WERI-Rb-1 (cell line): ENCODE data around the gene BMPR1A.

Source experiments
- DNase-seq: peaks from one replicate; pipeline ENCODE4 v3.0.0-alpha.2; 2020
- H3K27ac ChIP-seq: fragments of 250-450 bp; sonication (Bioruptor Pico); 2 replicates; pipeline ENCODE4 v1.5.1; 2020; ENCODE audit warnings: mild to moderate bottlenecking, moderate library complexity
- H3K27me3 ChIP-seq: fragments of 250-450 bp; sonication (Bioruptor Pico); 2 replicates; pipeline ENCODE4 v1.5.1; 2021; ENCODE audit warnings: mild to moderate bottlenecking, low read depth, moderate library complexity; ENCODE audit not compliant: insufficient read depth, severe bottlenecking
- H3K36me3 ChIP-seq: fragments of 250-450 bp; sonication (Bioruptor Pico); 2 replicates; pipeline ENCODE4 v1.5.1; 2020; ENCODE audit warnings: mild to moderate bottlenecking, moderate library complexity
- H3K4me3 ChIP-seq: 2 replicates; pipeline ENCODE4 v1.5.1; 2011; ENCODE audit warnings: low read depth, mild to moderate bottlenecking, control low read depth, low read length
- H3K9me3 ChIP-seq: fragments of 250-450 bp; sonication (Bioruptor Pico); 2 replicates; pipeline ENCODE4 v1.5.1; 2021; ENCODE audit warnings: mild to moderate bottlenecking, moderate library complexity; ENCODE audit not compliant: severe bottlenecking
- TF ChIP-seq, protein P1 (sequence below): IDR thresholded peaks from 2 replicates; pipeline ENCODE4 v1.5.1; 2011; ENCODE audit warnings: low read depth, mild to moderate bottlenecking, control low read depth, inconsistent platforms, low read length

The BMPR1A gene

DNA sequence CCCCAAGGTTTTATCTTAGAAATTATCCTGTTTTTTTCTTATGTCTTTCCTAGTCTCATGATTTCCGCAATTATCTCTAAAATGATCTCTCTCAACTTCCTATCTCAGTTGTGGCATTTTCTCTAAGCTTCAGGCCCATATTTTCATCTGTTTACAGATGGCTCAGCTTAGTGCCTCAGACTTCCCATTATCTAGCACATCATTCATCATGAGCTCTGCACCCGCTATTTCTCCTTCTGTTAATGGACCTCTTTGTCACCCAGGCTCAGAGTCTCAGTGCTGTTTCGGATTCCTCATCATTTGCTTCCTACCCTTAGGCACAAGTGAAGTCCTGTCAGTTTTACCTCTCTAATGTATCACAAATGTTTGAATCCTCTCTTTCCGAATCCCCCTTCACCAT lies 84.1 kb downstream of the BMPR1A start:
- Histone ChIP-seq H3K27me3 (no peaks in the 10 kb centered on the region), H3K4me3 (no peak overlapping the region), H3K27ac (no peak overlapping the region), H3K9me3 (no peaks in the 10 kb centered on the region), H3K36me3 (peaks cover 42% of the 10 kb centered on the region)
- TF ChIP-seq, protein P1, sequence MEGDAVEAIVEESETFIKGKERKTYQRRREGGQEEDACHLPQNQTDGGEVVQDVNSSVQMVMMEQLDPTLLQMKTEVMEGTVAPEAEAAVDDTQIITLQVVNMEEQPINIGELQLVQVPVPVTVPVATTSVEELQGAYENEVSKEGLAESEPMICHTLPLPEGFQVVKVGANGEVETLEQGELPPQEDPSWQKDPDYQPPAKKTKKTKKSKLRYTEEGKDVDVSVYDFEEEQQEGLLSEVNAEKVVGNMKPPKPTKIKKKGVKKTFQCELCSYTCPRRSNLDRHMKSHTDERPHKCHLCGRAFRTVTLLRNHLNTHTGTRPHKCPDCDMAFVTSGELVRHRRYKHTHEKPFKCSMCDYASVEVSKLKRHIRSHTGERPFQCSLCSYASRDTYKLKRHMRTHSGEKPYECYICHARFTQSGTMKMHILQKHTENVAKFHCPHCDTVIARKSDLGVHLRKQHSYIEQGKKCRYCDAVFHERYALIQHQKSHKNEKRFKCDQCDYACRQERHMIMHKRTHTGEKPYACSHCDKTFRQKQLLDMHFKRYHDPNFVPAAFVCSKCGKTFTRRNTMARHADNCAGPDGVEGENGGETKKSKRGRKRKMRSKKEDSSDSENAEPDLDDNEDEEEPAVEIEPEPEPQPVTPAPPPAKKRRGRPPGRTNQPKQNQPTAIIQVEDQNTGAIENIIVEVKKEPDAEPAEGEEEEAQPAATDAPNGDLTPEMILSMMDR: no peak
- no peak for DNase-seq

DNA sequence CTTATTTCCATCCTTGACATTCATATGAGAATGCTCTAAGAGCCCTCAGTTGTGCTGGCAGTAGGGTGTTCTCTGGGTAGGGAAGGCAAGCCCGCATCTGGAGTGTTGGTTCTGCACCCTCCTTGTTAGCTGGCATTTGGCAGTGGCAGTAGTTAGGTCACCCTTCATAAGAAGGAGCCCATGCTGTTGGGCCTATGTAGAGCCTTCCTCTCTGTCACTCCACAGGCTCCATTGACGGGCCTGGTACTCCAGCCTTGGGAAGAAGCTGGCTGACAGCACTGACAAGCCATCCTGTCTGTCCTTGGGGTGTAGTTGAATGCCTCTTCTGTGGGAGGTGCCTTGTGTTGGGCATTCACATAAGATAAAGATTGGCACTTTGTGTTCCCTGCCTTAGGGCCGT lies 89.7 kb downstream of the BMPR1A start:
- Histone ChIP-seq H3K4me3 (no peak overlapping the region), H3K27me3 (no peaks in the 10 kb centered on the region), H3K36me3 (peaks cover 27% of the 10 kb centered on the region), H3K27ac (no peak overlapping the region), H3K9me3 (no peaks in the 10 kb centered on the region)
- no peak for DNase-seq
- TF ChIP-seq, protein P1: no peak

DNA sequence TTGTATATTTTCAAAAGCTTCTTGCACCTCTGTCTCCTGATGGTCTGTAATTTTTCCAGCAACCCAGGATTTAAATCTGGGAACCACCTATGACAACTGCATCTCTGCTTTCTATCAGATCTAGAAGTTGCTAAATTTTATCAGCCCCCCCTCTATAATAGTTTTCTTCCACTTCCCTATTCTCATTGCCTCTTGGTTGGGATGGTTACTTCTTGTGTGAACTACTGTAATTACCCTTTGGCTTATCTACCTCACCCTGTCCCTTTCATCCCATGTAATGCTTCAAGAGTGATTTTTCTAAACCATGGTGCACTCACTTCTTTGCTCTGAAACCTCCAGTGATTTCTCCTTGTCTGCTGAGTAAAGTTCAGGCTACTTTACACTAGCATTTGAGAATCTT lies 92.3 kb downstream of the BMPR1A start:
- Histone ChIP-seq H3K27me3 (no peaks in the 10 kb centered on the region), H3K36me3 (peaks cover 15% of the 10 kb centered on the region), H3K27ac (no peak overlapping the region), H3K9me3 (no peaks in the 10 kb centered on the region), H3K4me3 (no peak overlapping the region)
- TF ChIP-seq, protein P1: no peak
- no peak for DNase-seq

DNA sequence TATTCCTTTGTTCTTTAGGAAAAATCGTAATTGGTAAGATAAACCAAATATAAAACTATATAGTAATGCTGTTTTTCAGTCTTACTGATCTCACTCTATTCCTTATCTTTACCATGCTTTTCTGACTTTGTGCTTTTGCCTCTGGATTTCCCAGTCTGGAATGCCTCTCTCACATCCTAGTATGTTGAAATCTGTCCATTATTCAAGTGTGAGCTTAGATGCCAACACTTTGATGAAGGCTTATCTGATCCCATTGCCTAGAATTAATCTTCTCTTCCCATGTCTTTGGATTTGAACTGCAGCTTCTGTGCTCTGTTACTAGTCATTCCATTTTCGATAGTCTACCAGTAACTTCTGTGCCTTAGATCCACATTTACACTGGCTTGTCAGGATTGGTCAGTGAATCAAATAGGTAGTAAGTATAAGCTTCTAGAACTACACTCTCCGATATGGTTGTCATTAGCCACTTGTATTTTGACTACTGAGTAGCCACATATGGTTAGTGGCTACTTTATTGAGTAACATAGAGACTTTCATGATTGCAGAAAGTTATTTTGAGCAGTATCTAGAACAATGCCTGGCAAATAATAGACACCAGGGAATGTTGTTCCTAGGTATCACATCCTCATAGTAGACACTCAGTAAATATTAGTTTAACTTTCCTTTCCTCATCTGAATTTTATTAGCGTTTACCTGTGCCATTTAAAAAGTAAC lies 92.9 kb downstream of the BMPR1A start:
- no peak overlapping the region for H3K27ac ChIP-seq
- H3K36me3 ChIP-seq: peaks cover 10% of the 10 kb centered on the region
- no peak overlapping the region for H3K4me3 ChIP-seq
- H3K27me3 ChIP-seq: no peaks in the 10 kb centered on the region
- TF ChIP-seq, protein P1: no peak
- H3K9me3 ChIP-seq: no peaks in the 10 kb centered on the region
- no peak for DNase-seq

DNA sequence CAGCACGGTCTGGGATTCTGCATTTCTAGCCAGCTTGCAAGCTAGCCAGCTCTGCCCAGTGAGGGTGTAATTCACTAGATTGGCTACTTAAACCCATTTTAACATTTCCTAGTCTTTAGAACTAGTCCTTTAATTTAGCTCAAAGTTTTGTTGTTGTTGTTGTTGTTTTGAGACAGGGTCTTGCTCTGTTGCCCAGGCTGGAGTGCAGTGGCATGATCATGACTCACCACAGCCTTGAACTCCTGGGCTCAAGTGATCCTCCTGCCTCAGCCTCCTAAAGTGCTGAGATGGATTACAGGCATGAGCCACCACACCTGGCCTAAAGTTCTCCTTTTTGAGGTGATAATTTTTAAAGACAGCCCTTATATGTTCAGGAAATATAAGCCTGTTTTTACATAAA lies 94.1 kb downstream of the BMPR1A start:
- no peaks in the 10 kb centered on the region for H3K27me3 ChIP-seq
- no peaks in the 10 kb centered on the region for H3K9me3 ChIP-seq
- H3K36me3 ChIP-seq: peaks cover 4% of the 10 kb centered on the region
- H3K4me3 ChIP-seq: no peak overlapping the region
- TF ChIP-seq, protein P1: no peak
- DNase-seq: no peak
- H3K27ac ChIP-seq: no peak overlapping the region
